HG03439 (cell line): ENCODE measurements around the gene EYS.

ENCODE experiments used
- ATAC-seq: cut with Tn5 transposase; IDR thresholded peaks from one replicate; pipeline ENCODE4 v1.9.1; 2021; ENCODE audit warnings: mild to moderate bottlenecking, moderate library complexity; ENCODE audit not compliant: unreplicated experiment

Gene EYS

DNA sequence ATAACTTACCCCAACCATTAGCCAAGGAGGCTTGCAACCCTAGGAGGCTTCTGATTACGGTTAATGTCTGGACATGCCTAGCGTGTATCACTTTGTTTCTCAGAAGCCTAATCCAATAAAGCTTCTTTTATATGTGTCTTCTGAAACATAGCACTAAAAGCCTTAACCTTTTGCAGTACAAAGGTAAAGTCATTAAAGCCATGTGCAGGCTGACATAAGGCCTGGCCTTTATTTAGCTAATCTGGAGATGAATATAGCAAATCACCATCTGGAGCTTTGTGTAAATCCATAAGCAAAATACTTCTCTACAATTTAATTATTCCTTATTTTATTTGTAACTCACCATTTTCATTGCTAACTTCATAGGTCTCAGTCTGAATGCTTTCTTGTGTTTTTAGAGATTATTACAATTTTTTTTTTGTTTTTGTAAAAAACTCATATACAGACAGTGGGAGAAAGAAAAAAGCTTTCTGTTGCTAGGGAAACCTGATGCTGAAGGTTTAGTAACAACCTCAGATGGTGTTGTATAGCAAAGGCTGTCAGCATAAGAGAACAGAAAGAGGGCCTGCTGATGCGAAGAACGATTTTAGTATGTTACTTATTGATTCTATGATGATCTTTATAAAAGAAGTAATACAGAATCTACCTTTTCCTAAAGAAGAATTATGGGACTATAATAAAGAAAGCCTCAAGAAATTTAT is at the start of gene EYS:
TSS of gene EYS (minus strand) at position 101 of the 701 bp plus-strand sequence. CDS start 211,816 bp downstream, outside the sequence.
- no peak for ATAC-seq

DNA sequence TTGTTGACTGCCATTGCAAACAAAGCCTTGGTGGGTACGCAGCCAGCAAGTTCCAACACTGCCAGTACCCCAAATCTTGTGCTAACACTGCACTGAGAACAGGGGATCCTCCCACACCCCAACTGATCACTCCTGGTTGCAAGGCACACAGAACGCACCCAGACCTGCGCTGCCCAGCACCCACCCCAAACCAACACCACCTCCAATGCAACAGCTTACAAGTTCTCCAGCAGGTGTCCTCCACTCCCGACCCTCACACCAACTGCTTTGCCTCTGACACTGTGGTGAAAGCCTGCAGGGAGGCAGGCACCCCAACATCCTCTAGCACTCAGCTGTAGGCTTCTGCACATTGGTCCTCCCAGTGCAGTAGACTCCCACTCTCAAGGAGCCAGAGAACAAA is 39.3 kb upstream of the EYS start:
- ATAC-seq = no peak

DNA sequence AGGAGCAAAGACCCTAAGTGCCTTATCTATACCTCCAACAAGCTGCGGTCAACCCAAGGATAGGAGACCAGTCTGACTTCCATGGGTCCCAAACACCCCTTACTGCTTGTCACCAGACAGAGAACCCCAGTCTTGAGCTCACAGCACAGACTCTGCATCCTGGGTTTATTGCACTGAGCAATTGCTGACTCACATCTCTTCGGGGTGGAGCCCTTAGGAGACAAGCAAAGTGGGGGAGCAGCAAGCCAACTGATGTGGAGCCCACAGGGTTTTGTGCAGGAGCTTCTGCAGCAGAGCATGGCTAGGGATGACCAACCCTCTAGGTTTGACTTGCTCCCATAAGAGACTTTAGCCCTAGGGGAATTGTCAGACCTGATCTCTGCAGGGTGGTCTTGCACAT is 38.6 kb upstream of the EYS start:
- ATAC-seq = no peak

DNA sequence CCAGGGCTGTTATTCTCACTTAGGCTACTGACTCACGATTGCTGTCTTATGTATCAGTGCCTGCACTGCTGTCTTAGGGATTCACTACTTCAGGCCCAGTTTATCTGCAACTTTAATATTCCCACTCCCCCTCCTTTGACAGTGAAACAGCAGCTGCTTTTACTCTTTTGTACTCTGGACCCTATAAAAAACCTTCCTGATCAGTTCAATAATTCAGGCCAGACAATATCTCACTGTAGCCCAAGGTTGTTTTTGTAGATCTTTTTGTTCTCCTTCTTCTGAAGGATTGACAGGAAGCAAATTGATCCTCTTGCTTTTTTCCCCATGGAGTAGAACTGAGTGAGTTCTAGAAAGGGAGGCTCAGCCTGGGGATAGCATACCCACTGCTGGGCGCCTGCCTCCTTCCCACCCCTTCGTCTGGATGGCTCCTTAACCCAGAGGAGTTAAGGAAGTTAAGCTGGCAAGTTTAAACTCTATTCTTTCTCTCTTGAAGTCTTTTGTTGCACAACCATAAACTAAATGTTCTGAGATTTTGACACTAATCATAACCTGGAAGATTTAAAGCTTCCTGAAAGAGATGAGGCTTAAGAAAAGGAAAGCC is 22.0 kb upstream of the EYS start:
- ATAC-seq = no peak

DNA sequence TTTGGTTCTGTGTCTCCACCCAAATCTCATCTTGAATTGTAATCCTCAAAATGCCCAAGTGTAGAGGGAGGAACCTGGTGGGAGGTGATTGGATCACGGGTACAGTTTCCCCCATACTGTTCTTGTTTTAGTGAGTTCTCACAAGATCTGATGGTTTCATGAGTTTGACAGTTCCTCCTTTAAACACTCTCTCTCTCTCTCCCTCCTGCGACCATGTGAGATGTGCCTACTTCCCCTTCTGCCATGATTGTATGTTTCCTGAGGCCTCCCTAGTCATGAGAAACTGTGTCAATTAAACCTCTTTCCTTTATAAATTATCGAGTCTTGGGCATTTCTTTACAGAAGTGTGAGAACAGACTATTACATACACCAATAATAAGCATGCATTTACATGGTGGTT is 12.1 kb upstream of the EYS start:
- ATAC-seq = no peak

DNA sequence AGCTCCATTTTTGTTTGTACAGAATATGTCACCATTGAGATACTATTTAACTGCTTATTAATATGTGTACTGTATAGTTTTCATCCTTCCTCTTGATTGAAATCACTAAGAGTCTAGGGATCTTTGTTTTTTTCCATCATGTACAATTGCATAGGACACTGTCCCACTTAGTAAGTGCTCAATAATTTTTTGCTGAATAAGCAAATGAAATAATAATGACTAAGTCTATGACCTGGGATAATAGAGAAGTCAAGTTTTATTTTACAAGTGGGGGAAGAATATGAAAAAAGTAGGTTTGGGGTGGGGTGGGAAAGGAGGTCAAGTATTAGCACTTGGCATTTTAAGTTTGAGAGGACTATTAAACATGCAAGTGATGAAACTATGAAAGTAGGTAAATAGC is 4.5 kb upstream of the EYS start:
- ATAC-seq = no peak

DNA sequence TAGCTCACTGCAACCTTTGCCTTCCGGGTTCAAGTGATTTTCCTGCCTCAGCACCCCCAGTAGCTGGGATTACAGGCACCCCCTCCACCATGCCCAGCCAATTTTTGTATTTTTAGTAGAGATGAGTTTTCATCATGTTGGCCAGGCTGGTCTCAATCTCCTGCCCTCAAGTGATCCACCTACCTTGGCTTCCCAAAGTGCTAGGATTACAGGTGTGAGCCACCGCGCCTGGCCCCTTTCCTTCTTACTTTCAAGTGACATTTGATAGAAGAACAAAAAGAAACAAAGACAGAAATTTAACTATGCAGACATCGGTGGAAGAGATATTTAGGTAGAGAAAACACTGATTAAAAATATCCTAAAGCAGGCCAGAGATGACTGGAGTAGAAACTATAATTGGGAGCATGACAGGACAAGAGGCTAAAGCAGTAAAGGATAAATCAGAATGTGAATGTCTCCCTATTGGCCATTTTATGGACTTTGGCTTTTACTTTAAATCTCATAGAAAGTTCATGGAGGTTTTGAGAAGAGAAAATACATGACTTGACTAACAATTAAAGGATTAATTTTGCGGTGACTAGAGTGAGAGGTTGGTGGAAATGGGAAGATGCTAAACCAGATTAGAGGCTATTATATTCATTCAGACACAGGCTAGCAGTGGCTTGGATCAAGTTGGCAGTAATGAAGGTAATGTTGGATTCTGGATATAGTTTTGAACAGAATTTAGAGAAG is 2.2 kb upstream of the EYS start:
- no peak for ATAC-seq

DNA sequence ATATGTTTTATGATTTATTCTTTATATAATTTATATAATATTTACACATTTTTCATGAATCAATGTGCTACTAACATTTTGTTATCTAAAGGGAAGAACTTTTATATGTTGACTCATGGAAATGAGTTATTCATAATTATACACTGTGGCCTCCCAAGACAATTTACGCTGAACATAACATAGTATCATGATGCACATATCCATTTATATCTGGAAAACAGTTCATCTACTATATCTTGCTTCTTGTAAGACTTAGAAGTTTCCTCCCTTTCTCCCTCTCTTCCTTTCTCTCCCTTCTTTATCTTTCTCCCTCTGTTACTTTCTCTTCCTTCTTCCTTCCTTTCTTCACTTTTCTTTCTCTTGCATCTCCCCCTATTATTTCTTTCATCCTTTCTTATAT is 1.1 kb upstream of the EYS start:
- ATAC-seq = no peak

DNA sequence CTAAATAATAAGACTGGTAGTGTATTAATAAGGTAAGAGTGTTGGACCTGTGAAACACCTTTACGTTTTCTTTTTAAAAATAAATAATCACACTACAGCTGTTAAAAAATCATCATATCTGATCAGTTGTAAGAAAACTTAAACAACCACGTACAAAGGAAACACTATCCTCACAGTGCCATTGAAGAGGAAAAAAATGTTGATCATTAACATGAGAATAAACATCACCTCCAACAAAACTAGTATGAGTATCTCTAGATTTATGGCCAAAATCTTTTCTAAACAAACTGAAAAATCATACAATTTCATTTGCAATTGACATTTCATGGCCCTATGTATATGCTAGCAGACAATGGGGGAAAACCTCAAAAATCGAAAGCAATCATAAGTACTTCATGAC is 590 bp downstream of the EYS start:
- ATAC-seq = no peak

DNA sequence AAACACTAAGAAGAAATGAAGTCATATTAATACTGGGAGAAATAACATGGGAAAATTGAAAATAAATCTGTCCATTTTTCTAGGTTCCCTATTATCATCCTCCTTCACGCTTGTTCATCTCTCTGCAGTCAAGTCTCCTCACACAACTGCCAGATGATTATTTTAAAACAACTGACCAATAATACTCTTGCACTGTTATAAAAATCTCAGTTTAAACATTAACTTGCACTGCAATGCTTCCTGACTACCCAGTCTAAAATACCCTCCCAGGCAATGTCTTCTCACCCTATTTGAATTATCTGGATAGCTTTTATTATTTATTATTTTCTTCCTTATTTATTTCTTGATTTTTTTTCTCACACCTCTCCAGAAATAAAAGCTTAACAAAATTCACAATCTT is 5.7 kb downstream of the EYS start:
- no peak for ATAC-seq

DNA sequence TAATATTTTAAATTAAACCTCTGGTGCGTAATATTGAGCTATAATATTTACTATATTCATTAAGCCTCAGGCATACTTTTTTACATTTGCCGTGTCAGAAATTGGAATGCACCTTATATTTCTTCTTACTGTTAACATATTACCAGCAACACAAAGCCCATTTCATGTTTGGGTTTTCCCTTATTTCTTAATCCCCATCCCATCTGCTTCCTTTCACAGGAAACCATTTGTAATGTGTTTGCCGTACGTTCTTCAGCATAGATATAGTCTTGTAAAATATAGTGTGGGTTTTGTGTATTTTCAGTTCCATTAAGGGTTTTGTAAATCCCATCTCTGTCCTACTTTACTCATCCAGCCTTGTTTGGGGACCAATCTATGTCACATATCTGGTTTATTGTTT is 6.5 kb downstream of the EYS start:
- ATAC-seq = no peak

DNA sequence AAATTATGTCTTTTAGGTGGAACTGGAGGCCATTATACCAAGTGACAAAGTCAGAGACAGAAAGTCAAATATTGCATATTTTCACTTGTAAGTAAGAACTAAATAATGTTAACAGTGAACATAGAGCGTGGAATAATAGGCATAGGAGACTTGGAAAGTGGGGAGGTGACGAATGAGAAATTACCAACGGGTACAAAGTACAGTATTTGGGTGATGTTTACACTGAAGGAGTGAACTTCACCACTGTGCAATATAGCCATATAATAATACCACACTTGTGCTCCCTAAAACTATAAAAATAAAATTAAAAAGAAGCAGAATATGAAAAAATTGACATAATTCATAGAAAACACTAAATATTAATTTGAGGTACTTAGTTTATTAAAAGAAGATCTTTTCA is 14.9 kb downstream of the EYS start:
- no peak for ATAC-seq

DNA sequence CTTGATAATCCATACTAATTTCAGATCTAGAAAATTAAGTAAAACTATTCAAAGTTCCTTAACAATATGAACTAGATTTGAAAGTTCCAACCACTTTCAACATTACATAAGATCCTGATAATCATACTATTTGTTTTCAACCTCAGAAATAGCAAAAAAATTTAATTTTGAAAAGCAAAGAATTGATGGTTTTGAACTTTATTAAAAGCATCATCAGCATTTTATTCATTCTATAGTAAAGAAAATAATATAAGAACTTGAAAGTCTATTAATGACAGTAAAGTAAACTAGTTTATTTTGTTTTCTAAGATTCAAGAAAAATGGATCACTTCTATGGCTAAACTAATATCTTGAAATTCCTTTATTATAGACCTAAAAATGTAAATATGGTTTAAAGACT is 26.8 kb downstream of the EYS start:
- no peak for ATAC-seq

DNA sequence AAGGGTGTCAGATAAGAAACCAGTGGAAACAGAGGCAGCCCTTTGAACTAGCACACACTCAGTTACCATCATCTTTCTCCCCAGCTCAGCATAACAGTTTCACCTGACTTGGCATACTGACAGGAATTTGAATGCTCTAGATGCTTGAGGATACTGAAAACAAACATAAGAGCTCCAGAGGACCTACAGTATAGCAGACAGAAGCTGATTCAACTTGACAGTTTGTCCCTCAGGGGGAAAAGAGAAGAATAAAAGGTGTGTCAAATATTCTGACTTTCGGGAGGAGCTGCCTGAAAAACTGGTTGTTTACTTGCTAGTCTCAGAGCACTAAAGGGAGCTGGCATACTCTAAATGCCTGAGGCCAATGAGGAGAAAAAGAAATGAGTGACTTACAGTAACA is 35.1 kb downstream of the EYS start:
- ATAC-seq = no peak

DNA sequence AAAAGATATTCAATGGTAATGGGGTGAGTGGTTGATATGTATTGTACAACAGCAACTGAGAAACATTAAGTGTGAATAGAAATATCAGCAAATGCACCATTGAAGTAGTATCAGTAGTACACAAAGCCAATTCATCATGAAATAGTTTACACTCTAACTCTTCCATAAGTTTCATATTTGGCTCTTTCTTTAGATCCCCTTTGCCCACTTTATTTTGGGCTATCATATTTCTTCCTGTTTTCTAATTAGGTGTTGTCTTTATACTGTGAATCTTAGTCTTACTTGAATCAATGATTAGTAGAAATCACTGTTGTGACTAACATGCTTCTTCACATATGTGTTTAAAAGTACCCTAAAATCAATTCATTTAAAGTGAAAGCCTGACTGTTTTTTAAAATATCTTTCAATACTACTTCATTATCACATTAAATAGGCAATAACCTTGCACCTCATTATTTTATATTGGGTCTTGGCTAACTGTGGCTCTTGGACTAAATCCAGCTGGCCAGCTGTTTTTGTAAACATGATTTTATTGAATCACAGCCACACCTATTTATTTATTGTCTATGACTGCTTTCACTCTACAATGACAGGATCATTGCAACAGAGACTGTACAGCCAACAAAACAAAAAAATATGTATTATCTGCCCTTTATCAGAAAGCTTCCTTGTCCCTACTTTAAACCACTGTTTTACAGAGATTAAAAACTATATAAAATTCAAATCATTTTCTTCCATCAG is 38.9 kb downstream of the EYS start:
- ATAC-seq = no peak

DNA sequence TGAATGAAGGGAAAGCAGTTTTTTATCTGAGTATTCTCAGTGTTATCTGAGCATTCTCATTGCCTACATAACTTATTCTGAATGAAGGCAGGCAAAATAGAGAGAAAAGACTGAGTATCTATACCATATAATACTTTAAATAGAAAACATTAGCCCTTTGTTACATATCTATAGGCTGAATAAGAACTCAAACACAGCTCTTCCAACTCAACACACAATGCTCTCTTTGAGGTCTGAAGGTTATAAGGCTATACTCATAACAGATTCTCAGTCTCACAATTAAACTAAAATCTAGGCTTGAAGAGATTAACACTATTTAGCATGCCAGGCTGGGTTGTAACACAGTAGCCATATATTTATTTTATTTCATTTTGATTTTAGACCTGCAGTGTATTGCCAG is 56.9 kb downstream of the EYS start:
- ATAC-seq = no peak

DNA sequence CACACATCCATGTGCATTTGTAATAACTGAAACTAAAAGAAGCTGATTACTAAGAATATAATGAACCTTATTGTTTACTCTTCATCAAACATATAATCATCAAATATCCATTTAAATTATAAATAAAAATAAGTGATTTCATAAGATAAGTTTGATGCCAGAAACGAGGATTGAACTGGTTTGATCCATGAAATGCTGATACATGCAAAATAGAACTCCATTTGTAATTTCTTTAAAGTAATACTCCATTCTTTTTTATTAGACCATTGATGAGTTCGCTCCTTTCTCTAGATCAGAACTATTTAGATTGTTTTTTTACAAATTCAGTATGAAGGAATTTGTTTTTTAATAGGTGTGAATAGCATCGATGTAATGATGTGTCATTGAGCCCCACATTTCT is 57.6 kb downstream of the EYS start:
- ATAC-seq = no peak

DNA sequence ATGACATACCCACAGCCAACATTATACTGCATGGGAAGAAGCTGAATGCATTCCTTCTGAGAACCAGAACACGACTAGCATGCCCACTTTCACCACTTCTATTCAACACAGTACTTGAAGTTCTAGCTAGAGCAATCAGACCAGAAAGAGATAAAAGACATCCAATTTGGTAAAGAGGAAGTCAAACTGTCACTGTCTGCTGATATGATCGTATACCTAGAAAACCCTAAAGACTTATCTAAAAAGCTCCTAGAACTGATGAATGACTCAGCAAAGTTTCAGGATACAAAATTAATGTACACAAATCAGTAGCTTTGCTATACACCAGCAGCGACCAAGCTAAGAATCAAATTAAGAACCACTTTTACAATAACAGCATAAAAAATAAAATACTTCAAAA is 60.5 kb downstream of the EYS start:
- ATAC-seq = no peak

DNA sequence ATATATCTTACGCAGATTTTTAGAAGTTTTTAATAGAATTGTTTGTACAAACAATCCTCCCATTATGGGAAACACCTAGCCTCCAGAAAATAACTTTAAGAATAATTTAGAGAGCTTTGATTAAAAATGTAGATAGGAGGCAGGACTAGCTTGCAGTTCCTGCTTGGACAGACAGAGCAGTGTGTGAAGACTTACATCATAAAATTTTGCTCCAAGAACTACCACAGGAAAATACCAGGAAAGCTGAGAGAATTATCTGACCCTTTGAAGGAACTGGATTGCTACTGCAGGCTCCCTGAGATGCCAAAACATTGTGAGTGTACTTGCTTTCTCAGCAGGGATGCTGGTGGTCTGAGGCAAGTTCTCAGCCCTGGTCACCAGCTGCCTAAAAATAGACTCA is 64.2 kb downstream of the EYS start:
- ATAC-seq = no peak

DNA sequence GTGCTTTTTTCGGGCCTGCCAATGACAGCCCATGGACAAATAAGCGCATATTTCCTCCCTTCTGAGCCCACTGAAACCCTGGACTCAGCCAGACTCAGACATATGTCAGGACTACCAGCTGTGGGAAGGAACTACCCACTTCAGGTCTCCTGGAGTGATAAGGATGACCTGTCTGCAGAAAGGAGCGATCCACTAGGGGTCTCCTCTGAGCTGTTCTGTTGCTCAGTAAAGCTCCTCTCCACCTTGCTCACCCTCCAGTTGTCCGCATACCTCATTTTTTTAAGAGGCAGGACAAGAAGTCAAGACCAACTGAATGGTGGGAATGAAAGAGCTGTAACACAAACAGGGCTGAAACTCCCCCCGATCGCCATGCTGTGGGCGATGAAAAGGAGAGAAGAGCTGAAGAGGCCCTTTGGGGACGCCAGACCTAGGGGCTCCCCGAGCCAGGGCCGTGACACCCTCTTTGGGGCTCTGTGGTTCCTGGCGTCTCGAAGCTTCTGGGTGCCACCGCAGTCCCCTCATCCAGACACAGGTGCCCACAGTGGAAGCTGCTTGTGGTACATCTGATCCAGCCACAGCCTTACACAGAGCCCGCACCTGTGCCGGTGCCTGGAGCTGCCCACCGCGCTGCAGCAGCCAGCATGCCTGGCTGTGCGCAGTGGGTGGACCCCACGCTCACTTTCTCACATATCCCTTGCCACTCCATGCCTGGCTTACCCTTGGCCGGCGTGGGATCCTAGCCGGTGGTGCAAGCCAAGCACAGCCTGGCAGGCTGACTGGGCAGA is 68.8 kb downstream of the EYS start:
- no peak for ATAC-seq
